BLaER1 (cell line): ENCODE measurements around the gene NHLRC4.

ENCODE experiments used
- H3K27ac ChIP-seq: shearing (Covaris generic); formaldehyde crosslinking; 2 replicates; pipeline ENCODE4 v1.8.1; 2022
- H3K27me3 ChIP-seq: shearing (Covaris generic); formaldehyde crosslinking; 2 replicates; pipeline ENCODE4 v1.8.1; 2022
- H3K36me3 ChIP-seq: shearing (Covaris generic); formaldehyde crosslinking; 2 replicates; pipeline ENCODE4 v1.8.1; 2022
- H3K4me1 ChIP-seq: shearing (Covaris generic); formaldehyde crosslinking; 2 replicates; pipeline ENCODE4 v1.8.1; 2022
- H3K4me2 ChIP-seq: shearing (Covaris generic); formaldehyde crosslinking; 2 replicates; pipeline ENCODE4 v1.8.1; 2022
- H3K4me3 ChIP-seq: shearing (Covaris generic); formaldehyde crosslinking; 2 replicates; pipeline ENCODE4 v1.8.1; 2022
- H3K9ac ChIP-seq: shearing (Covaris generic); formaldehyde crosslinking; 2 replicates; pipeline ENCODE4 v1.8.1; 2022
- H3K9me3 ChIP-seq: shearing (Covaris generic); formaldehyde crosslinking; 2 replicates; pipeline ENCODE4 v1.8.1; 2022
- H4K20me1 ChIP-seq: shearing (Covaris generic); formaldehyde crosslinking; 2 replicates; pipeline ENCODE4 v1.8.1; 2022
- Cebpa-rat ChIP-seq: shearing (Covaris generic); IDR thresholded peaks from 2 replicates; pipeline ENCODE4 v1.8.1; 2022

The NHLRC4 gene

GRCh38 chr16:539901-540530 is 26.8 kb upstream of the NHLRC4 start:
- no peak overlapping the region for H3K27ac ChIP-seq
- peaks cover 80% of the 10 kb centered on the region for H3K36me3 ChIP-seq
- H3K4me3 ChIP-seq: no peak overlapping the region
- no peak overlapping the region for H3K4me2 ChIP-seq
- H4K20me1 ChIP-seq: peaks cover 98% of the 10 kb centered on the region
- no peaks in the 10 kb centered on the region for H3K9me3 ChIP-seq
- no peak for TF ChIP-seq Cebpa-rat
- H3K27me3 ChIP-seq: no peaks in the 10 kb centered on the region
- H3K9ac ChIP-seq: no peak overlapping the region
- H3K4me1 ChIP-seq: peaks cover 30% of the 10 kb centered on the region

- Histone ChIP-seq H3K36me3 (peaks cover 72% of the 10 kb centered on the region), H3K27me3 (no peaks in the 10 kb centered on the region), H3K9me3 (no peaks in the 10 kb centered on the region), H3K4me2 (no peak overlapping the region), H3K4me3 (no peak overlapping the region), H3K9ac (no peak overlapping the region), H3K27ac (no peak overlapping the region), H3K4me1 (peaks cover 35% of the 10 kb centered on the region), H4K20me1 (peaks cover 98% of the 10 kb centered on the region)
- no peak for TF ChIP-seq Cebpa-rat
Observed at GRCh38 chr16:540645-541340, 26.0 kb upstream of the NHLRC4 start.

GRCh38 chr16:543301-544164 is 23.3 kb upstream of the NHLRC4 start:
- H3K4me1 ChIP-seq: peaks cover 63% of the 10 kb centered on the region
- no peak for TF ChIP-seq Cebpa-rat
- peak overlapping the region; percentile 55 for H3K9ac ChIP-seq
- no peaks in the 10 kb centered on the region for H3K27me3 ChIP-seq
- peaks cover 98% of the 10 kb centered on the region for H4K20me1 ChIP-seq
- no peaks in the 10 kb centered on the region for H3K9me3 ChIP-seq
- no peak overlapping the region for H3K4me3 ChIP-seq
- H3K36me3 ChIP-seq: peaks cover 64% of the 10 kb centered on the region
- peak overlapping the region; percentile 71 for H3K4me2 ChIP-seq
- peak overlapping the region; percentile 58; the same call in 1 of the 2 replicates for H3K27ac ChIP-seq

GRCh38 chr16:544517-544916 is 22.3 kb upstream of the NHLRC4 start:
- no peak overlapping the region for H3K4me3 ChIP-seq
- peaks cover 67% of the 10 kb centered on the region for H3K4me1 ChIP-seq
- peaks cover 91% of the 10 kb centered on the region for H4K20me1 ChIP-seq
- H3K9me3 ChIP-seq: no peaks in the 10 kb centered on the region
- TF ChIP-seq Cebpa-rat: no peak
- peak overlapping the region; percentile 71 for H3K4me2 ChIP-seq
- no peaks in the 10 kb centered on the region for H3K27me3 ChIP-seq
- peaks cover 62% of the 10 kb centered on the region for H3K36me3 ChIP-seq
- peak overlapping the region; percentile 58; the same call in 1 of the 2 replicates for H3K27ac ChIP-seq
- peak overlapping the region; percentile 55 for H3K9ac ChIP-seq

GRCh38 chr16:546909-547770 is 19.7 kb upstream of the NHLRC4 start:
- H3K36me3 ChIP-seq: peaks cover 62% of the 10 kb centered on the region
- peak overlapping the region; percentile 41; the same call in 1 of the 2 replicates for H3K9ac ChIP-seq
- no peaks in the 10 kb centered on the region for H3K27me3 ChIP-seq
- H4K20me1 ChIP-seq: peaks cover 81% of the 10 kb centered on the region
- peaks cover 59% of the 10 kb centered on the region for H3K4me1 ChIP-seq
- H3K4me2 ChIP-seq: peak overlapping the region; percentile 79
- no peaks in the 10 kb centered on the region for H3K9me3 ChIP-seq
- peak overlapping the region; percentile 53 for H3K4me3 ChIP-seq
- H3K27ac ChIP-seq: peak overlapping the region; percentile 71
- TF ChIP-seq Cebpa-rat: no peak

GRCh38 chr16:548586-548985 is 18.2 kb upstream of the NHLRC4 start:
- Histone ChIP-seq H3K4me1 (peaks cover 46% of the 10 kb centered on the region), H3K36me3 (peaks cover 64% of the 10 kb centered on the region)
- no peak for TF ChIP-seq Cebpa-rat

GRCh38 chr16:549544-550263 is 17.1 kb upstream of the NHLRC4 start:
- Histone ChIP-seq H3K9ac (no peak overlapping the region), H3K27me3 (no peaks in the 10 kb centered on the region), H3K36me3 (peaks cover 70% of the 10 kb centered on the region), H3K4me2 (no peak overlapping the region), H4K20me1 (peaks cover 69% of the 10 kb centered on the region), H3K4me3 (no peak overlapping the region), H3K9me3 (no peaks in the 10 kb centered on the region), H3K27ac (no peak overlapping the region), H3K4me1 (peaks cover 38% of the 10 kb centered on the region)
- no peak for TF ChIP-seq Cebpa-rat

More at GRCh38 chr16:548586-548985, 18.2 kb upstream of the NHLRC4 start:
- Histone ChIP-seq H4K20me1 (peaks cover 68% of the 10 kb centered on the region), H3K4me2 (peak overlapping the region; percentile 79), H3K4me3 (no peak overlapping the region), H3K27me3 (no peaks in the 10 kb centered on the region), H3K9me3 (no peaks in the 10 kb centered on the region), H3K9ac (peak overlapping the region; percentile 29; the same call in 1 of the 2 replicates), H3K27ac (peak overlapping the region; percentile 71)

- H3K4me1 ChIP-seq: peaks cover 45% of the 10 kb centered on the region
- H3K4me3 ChIP-seq: no peak overlapping the region
- H3K27me3 ChIP-seq: no peaks in the 10 kb centered on the region
- H3K36me3 ChIP-seq: peaks cover 75% of the 10 kb centered on the region
- no peak overlapping the region for H3K4me2 ChIP-seq
- H3K27ac ChIP-seq: no peak overlapping the region
- H4K20me1 ChIP-seq: peaks cover 59% of the 10 kb centered on the region
- H3K9me3 ChIP-seq: no peaks in the 10 kb centered on the region
- no peak for TF ChIP-seq Cebpa-rat
- H3K9ac ChIP-seq: no peak overlapping the region
Observed at GRCh38 chr16:551210-551609, 15.6 kb upstream of the NHLRC4 start.

GRCh38 chr16:552171-552570 is 14.6 kb upstream of the NHLRC4 start:
- Histone ChIP-seq H3K36me3 (peaks cover 69% of the 10 kb centered on the region), H3K27me3 (no peaks in the 10 kb centered on the region), H3K27ac (no peak overlapping the region), H3K4me2 (no peak overlapping the region), H3K4me3 (no peak overlapping the region), H3K4me1 (peaks cover 45% of the 10 kb centered on the region), H4K20me1 (peaks cover 52% of the 10 kb centered on the region), H3K9me3 (no peaks in the 10 kb centered on the region), H3K9ac (no peak overlapping the region)
- TF ChIP-seq Cebpa-rat: no peak
